Activated T-helper 1 cell treated with Interleukin-2 at 50 U/mL for 16 hours (primary cell): Measurements from ENCODE around the gene FBLN5.
"Not testable (repeated sequence)": the region's sequence is repeated elsewhere in the genome, so short reads cannot be mapped to it uniquely, and the experiment has no call there.

ENCODE experiments used
- DNase-seq: peaks from one replicate; pipeline ENCODE4 v3.0.0-alpha.2; 2020; ENCODE audit warnings: low read depth

FBLN5 gene

GRCh38 chr14:91862417-91862816 is 85.1 kb downstream of the FBLN5 start:
- no peak for DNase-seq

- DNase-seq = no peak
Measured at GRCh38 chr14:91861091-91861490, 86.4 kb downstream of the FBLN5 start.

- no peak for DNase-seq
Measured at GRCh38 chr14:91860238-91860637, 87.3 kb downstream of the FBLN5 start.

GRCh38 chr14:91858536-91859275 is 88.8 kb downstream of the FBLN5 start:
- DNase-seq = no peak

- no peak for DNase-seq
Measured at GRCh38 chr14:91857614-91858013, 89.9 kb downstream of the FBLN5 start.

GRCh38 chr14:91854327-91854934 is 93.1 kb downstream of the FBLN5 start:
- DNase-seq = no peak

- DNase-seq = no peak
Measured at GRCh38 chr14:91851563-91851962, 95.9 kb downstream of the FBLN5 start.

GRCh38 chr14:91848504-91849001 is 98.9 kb downstream of the FBLN5 start:
- DNase-seq = no peak

- no peak for DNase-seq
Measured at GRCh38 chr14:91847693-91848092, 99.8 kb downstream of the FBLN5 start.

- DNase-seq = no peak
Measured at GRCh38 chr14:91845652-91846051, 101.8 kb downstream of the FBLN5 start.

GRCh38 chr14:91845056-91845455 is 102.4 kb downstream of the FBLN5 start:
- DNase-seq = not testable (repeated sequence)

GRCh38 chr14:91844029-91844428 is 103.5 kb downstream of the FBLN5 start:
- no peak for DNase-seq

GRCh38 chr14:91843437-91843836 is 104.1 kb downstream of the FBLN5 start:
- DNase-seq = no peak

- DNase-seq = no peak
Measured at GRCh38 chr14:91841065-91841464, 106.4 kb downstream of the FBLN5 start.

- DNase-seq = no peak
Measured at GRCh38 chr14:91839749-91840148, 107.7 kb downstream of the FBLN5 start.

- no peak for DNase-seq
Measured at GRCh38 chr14:91837076-91837475, 110.4 kb downstream of the FBLN5 start.

- DNase-seq = peak; percentile 79
Measured at GRCh38 chr14:91835920-91836843, 111.3 kb downstream of the FBLN5 start.

GRCh38 chr14:91835197-91835919 is 112.1 kb downstream of the FBLN5 start:
- no peak for DNase-seq

GRCh38 chr14:91834571-91834970 is 112.9 kb downstream of the FBLN5 start:
- DNase-seq = no peak

- no peak for DNase-seq
Measured at GRCh38 chr14:91831337-91831736, 116.2 kb downstream of the FBLN5 start.

GRCh38 chr14:91830777-91831176 is 116.7 kb downstream of the FBLN5 start:
- DNase-seq = no peak

- no peak for DNase-seq
Measured at GRCh38 chr14:91829511-91829910, 118.0 kb downstream of the FBLN5 start.
